ENCODE results near the gene SH3RF2. TPM values are rescaled to one million over a fixed set of nuclear protein-coding genes. Genes with fewer than 3 reads are reported as not detected.

Gene SH3RF2
- polyA plus RNA-seq, 1 experiment = 0.45 TPM

DNA sequence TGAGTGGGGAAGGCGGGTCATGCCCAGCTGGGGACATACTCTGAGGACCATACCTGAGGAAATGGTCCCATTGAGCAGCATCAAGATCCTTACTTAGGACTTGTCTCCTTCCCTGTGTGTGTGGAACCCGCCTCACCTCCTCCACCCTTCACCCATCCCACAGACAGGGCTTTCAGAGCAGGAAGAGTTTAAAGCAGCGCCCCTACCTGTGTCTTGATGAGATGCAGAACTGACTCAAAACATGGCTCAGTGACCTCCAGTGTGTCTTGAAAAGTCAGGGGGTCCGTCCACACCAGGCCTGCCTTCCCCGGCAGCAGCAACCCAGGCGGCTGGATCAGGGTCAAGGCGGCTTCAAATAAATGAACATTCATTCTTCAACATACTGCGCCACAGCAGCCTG lies 130.6 kb downstream of the SH3RF2 start:
- Histone ChIP-seq H3K27me3 (ENCODE audit: control insufficient read depth, insufficient read depth, low read length) (peaks cover under 1% of the 10 kb centered on the region; the same call in 1 of the 2 replicates), H3K36me3 (ENCODE audit: control insufficient read depth, insufficient read depth, low read length) (no peaks in the 10 kb centered on the region), H3K4me3 (ENCODE audit: low read depth, low read length) (no peak overlapping the region)
- ChIA-PET CTCF (no interaction called here), POLR2A (no interaction called here)
- TF ChIP-seq, protein P1, sequence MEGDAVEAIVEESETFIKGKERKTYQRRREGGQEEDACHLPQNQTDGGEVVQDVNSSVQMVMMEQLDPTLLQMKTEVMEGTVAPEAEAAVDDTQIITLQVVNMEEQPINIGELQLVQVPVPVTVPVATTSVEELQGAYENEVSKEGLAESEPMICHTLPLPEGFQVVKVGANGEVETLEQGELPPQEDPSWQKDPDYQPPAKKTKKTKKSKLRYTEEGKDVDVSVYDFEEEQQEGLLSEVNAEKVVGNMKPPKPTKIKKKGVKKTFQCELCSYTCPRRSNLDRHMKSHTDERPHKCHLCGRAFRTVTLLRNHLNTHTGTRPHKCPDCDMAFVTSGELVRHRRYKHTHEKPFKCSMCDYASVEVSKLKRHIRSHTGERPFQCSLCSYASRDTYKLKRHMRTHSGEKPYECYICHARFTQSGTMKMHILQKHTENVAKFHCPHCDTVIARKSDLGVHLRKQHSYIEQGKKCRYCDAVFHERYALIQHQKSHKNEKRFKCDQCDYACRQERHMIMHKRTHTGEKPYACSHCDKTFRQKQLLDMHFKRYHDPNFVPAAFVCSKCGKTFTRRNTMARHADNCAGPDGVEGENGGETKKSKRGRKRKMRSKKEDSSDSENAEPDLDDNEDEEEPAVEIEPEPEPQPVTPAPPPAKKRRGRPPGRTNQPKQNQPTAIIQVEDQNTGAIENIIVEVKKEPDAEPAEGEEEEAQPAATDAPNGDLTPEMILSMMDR (IDR thresholded peaks at IDR 0.05; ENCODE audit: insufficient read depth, low read depth, low read length) = no peak
- no peak for DNase-seq (ENCODE audit: low read depth)

DNA sequence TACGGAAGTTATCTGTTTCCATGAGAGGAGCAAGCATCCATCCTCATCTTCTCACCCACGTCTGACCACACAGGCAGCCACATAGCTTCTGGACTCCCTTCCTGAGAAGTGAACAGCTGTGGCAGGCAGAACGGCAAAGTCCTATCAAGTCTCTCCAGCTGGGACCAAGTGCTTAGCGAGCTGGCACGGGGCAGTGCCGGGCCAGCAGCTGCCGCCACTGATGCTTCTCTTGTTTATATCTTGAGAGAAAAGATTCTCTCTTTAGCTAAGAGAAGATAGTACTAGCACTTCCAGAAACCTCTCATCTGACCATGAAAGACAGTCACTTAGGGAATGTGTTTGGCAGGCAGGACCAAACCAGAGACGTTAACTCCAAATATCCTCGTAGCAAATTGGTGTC lies 131.8 kb downstream of the SH3RF2 start:
- CTCF ChIA-PET = no interaction called here
- no peak for DNase-seq (ENCODE audit: low read depth)
- TF ChIP-seq, protein P1 (IDR thresholded peaks at IDR 0.05; ENCODE audit: insufficient read depth, low read depth, low read length) = no peak
- POLR2A ChIA-PET = no interaction called here
- Histone ChIP-seq H3K27me3 (ENCODE audit: control insufficient read depth, insufficient read depth, low read length) (peaks cover 4% of the 10 kb centered on the region), H3K4me3 (ENCODE audit: low read depth, low read length) (no peak overlapping the region), H3K36me3 (ENCODE audit: control insufficient read depth, insufficient read depth, low read length) (no peaks in the 10 kb centered on the region)

DNA sequence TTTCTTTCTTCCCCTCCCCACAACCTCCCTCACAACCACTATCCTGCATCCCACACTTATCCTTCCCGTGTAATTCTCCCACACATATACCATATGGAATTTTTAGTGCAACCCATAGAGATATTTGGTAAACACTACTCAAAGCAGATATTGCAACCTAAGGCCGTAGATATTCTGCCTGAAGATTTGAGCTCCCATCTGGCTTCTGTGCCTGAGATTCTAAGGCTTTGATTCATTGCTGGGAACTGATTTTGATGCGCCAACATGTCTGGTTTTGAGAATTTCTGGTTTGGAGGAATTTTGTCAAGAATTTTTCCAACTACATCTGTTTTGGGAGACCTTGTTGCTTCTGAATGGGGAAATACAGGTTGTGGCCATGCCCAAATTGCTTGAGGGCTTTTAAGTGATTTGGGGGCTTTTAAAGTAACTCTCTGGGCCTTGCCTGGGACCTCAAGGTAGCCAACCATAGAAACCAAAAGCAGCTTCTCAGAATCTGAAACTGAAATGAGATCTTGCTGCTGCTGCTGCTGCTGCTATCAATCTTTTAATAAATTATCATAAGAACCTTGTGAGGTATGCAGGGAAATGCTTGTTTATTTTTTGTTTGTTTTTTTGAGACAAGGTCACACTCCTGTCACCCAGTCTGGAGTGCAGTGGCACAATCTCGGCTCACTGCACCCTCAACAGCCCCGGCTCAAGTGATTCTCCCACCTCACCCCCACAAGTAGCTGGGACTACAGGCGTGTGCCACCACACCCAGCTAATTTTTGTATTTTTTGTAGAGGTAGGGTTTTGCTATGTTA lies 132.8 kb downstream of the SH3RF2 start:
- TF ChIP-seq, protein P1 (IDR thresholded peaks at IDR 0.05; ENCODE audit: insufficient read depth, low read depth, low read length) = no peak
- H3K4me3 ChIP-seq (ENCODE audit: low read depth, low read length) = no peak overlapping the region
- H3K27me3 ChIP-seq (ENCODE audit: control insufficient read depth, insufficient read depth, low read length) = peaks cover 6% of the 10 kb centered on the region
- no peaks in the 10 kb centered on the region for H3K36me3 ChIP-seq (ENCODE audit: control insufficient read depth, insufficient read depth, low read length)
- ChIA-PET CTCF (interaction anchor here (0.9 to 1.3 kb wide), 2 partner anchors 8 to 11 kb away, joined by 3 read pairs; no protein-coding TSS in a partner anchor), POLR2A (no interaction called here)
- no peak for DNase-seq (ENCODE audit: low read depth)

DNA sequence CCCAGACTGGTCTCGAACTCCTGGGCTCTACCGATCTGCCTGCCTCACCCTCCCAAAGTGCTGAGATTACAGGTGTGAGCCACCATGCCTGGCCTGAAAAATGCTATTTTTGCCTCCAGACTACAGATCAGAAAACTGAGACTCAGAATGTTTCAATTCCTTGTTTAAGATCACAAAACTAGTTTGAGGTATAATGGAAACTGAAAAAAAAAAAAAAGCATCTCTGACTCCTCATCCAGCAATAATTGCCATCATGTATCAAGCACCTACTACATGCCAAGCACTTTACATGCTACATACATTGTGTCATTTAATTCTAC lies 133.4 kb downstream of the SH3RF2 start:
- H3K36me3 ChIP-seq (ENCODE audit: control insufficient read depth, insufficient read depth, low read length) = no peaks in the 10 kb centered on the region
- ChIA-PET CTCF (interaction anchor here (1.3 kb wide), 1 partner anchor 9 kb away, joined by 3 read pairs; no protein-coding TSS in a partner anchor), POLR2A (no interaction called here)
- peaks cover 6% of the 10 kb centered on the region for H3K27me3 ChIP-seq (ENCODE audit: control insufficient read depth, insufficient read depth, low read length)
- TF ChIP-seq, protein P1 (IDR thresholded peaks at IDR 0.05; ENCODE audit: insufficient read depth, low read depth, low read length) = no peak
- DNase-seq (ENCODE audit: low read depth) = no peak
- H3K4me3 ChIP-seq (ENCODE audit: low read depth, low read length) = no peak overlapping the region

DNA sequence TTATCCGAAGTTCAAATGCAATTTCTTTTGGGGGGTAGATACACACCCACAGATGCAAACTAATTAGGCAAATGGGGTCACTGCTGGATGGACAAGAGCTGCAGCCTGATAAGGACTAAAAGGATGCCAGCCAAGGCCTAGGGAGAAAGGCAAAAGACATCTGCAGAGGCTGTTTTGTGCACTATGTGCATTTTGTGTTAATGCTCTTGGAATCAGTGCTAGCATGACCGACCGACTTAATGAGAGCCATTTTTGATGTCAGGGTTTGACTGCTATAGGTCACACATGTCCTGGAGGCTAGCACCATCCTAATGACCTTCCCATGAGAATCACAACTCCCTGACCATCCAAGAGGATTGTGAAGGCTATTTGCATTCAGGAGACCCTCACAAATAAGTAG lies 134.4 kb downstream of the SH3RF2 start:
- H3K4me3 ChIP-seq (ENCODE audit: low read depth, low read length) = no peak overlapping the region
- peaks cover 6% of the 10 kb centered on the region for H3K27me3 ChIP-seq (ENCODE audit: control insufficient read depth, insufficient read depth, low read length)
- TF ChIP-seq, protein P1 (IDR thresholded peaks at IDR 0.05; ENCODE audit: insufficient read depth, low read depth, low read length) = no peak
- POLR2A ChIA-PET = no interaction called here
- CTCF ChIA-PET = no interaction called here
- no peaks in the 10 kb centered on the region for H3K36me3 ChIP-seq (ENCODE audit: control insufficient read depth, insufficient read depth, low read length)
- DNase-seq (ENCODE audit: low read depth) = no peak
